Retinal pigment epithelial cell (primary cell): ENCODE results near the gene RHOF.

Experiments used
- DNase-seq: peaks from one replicate; pipeline ENCODE4 v3.0.0-alpha.2; 2010; ENCODE audit warnings: low read depth
- H3K4me3 ChIP-seq: 2 replicates; pipeline ENCODE4 v1.5.1; 2011; ENCODE audit warnings: mild to moderate bottlenecking, low read length, control low read depth, moderate library complexity
- TF ChIP-seq, protein P1 (sequence below): conservative IDR thresholded peaks from 2 replicates; pipeline ENCODE4 v1.5.1; 2011; ENCODE audit warnings: low read depth, low read length, control low read depth, inconsistent platforms

Gene RHOF

DNA sequence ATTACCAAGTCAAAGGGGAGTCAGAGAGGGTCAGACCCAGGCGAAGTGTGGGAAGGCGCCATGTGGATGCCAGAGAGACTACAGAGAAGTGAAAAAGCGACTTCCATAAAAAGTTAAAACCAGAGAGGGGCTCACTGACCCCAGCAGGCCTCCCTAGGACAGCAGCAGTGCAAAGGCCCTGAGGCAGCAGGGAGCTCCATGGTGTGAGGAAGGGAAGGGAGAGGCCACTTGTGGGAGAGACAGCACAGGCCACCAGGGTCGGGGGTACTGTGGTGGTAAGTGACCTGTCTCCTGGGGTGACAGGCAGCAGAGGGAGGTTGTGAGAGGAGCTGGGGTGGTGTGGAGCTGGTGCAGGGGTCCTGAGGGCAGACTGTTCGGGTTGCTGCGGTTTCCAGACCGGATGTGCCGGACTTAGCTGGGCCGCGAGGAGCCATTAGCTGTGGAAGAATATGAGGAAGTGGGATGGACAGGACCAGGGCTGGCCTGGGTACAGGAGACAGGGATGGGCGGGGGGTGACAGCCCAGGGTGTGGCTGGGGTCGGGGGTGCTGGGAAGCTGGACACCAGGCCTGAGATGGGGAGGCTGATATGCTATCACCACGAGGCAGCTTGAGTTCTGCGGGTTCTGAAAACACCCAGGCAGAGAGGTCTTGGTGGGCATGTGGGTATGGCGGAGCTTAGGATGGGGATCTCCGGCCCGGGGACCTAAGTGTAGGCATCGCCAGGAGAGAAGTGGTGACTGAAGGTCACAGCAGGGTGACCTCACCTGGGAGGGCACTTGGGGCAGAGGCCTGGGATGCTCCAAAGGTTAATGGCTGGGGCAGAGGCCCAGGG, 33.0 kb upstream of the RHOF start:
- no peak for DNase-seq
- no peak overlapping the region for H3K4me3 ChIP-seq
- TF ChIP-seq, protein P1, sequence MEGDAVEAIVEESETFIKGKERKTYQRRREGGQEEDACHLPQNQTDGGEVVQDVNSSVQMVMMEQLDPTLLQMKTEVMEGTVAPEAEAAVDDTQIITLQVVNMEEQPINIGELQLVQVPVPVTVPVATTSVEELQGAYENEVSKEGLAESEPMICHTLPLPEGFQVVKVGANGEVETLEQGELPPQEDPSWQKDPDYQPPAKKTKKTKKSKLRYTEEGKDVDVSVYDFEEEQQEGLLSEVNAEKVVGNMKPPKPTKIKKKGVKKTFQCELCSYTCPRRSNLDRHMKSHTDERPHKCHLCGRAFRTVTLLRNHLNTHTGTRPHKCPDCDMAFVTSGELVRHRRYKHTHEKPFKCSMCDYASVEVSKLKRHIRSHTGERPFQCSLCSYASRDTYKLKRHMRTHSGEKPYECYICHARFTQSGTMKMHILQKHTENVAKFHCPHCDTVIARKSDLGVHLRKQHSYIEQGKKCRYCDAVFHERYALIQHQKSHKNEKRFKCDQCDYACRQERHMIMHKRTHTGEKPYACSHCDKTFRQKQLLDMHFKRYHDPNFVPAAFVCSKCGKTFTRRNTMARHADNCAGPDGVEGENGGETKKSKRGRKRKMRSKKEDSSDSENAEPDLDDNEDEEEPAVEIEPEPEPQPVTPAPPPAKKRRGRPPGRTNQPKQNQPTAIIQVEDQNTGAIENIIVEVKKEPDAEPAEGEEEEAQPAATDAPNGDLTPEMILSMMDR, result no peak

DNA sequence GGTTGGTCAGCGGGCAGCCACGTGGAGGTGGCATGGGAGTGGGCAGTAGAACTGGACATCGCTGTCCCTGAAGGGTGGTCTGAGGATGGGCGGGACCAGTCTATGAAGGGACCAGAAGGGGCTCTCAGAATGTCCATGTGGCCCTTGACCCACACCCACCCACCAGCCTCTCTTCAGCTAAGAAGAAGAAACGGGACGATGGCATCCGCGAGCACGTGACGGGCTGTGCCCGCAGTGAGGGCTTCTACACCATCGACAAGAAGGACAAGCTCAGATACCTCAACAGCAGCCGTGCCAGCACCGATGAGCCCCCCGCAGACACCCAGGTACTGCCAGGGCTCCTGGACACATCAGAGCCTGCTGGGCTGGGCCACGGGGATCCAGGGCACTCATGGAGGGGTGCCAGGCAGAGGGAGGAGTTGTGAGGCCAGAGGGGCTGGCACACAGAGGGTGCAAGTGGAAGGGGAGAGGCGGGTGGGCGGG, 31.6 kb upstream of the RHOF start:
- TF ChIP-seq, protein P1, result no peak
- DNase-seq, result no peak
- H3K4me3 ChIP-seq, result no peak overlapping the region

DNA sequence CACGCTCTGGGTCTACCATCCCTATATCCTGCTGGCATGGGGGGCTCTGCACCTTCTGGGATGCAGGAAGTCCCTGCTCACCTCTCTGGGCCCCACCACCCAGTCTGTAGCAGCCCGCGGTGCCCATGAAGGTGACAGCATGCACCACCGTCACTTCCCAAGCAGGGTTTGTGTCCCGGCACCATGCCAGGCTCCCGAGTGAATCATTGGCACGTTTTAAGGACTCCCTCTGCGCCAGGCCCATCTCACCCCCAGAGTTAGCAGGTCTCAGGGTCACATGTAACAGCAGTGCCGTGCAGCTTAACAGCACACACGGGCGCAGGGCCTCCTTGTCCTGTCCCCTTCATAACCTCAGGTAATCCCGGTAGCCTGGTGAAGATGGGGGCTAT, 30.2 kb upstream of the RHOF start:
- H3K4me3 ChIP-seq, result no peak overlapping the region
- TF ChIP-seq, protein P1, result no peak
- DNase-seq, result no peak

DNA sequence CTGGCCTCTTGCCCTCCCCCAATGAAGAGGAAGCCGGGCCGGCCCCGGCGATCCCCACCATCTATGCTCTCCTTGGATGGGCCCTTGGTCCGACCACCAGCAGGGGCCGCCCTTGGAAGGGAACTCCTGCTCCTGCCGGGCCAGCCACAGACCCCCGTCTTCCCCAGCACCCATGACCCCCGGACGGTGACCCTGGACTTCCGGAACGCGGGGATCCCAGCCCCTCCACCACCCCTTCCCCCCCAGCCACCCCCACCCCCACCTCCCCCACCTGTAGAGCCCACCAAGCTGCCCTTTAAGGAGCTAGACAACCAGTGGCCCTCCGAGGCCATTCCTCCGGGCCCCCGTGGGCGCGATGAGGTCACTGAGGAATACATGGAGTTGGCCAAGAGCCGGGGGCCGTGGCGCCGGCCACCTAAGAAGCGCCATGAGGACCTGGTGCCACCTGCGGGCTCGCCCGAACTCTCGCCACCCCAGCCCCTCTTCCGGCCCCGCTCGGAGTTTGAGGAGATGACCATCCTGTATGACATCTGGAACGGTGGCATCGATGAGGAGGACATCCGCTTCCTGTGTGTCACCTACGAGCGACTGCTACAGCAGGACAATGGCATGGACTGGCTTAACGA, 29.7 kb upstream of the RHOF start:
- DNase-seq, result no peak
- TF ChIP-seq, protein P1, result peak; percentile 36
- no peak overlapping the region for H3K4me3 ChIP-seq

DNA sequence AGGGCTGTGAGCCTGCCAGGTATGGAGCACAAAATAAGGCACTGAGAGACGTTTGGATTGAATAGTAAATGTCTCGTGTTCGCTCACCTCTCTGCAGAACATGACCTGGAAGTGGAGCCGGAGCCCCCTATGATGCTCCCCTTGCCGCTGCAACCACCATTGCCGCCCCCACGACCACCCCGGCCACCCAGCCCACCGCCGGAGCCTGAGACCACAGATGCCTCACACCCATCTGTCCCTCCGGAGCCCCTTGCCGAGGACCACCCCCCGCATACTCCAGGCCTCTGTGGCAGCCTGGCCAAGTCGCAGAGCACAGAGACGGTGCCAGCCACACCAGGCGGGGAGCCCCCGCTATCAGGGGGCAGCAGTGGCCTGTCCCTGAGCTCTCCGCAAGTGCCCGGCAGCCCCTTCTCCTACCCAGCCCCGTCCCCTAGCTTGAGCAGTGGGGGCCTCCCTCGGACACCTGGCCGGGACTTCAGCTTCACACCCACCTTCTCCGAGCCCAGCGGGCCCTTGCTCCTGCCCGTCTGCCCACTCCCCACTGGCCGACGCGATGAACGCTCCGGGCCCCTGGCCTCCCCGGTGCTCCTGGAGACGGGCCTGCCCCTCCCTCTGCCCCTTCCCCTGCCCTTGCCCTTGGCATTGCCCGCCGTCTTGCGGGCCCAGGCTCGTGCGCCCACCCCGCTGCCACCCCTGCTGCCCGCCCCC, 29.1 kb upstream of the RHOF start:
- no peak for DNase-seq
- no peak overlapping the region for H3K4me3 ChIP-seq
- TF ChIP-seq, protein P1, result no peak

DNA sequence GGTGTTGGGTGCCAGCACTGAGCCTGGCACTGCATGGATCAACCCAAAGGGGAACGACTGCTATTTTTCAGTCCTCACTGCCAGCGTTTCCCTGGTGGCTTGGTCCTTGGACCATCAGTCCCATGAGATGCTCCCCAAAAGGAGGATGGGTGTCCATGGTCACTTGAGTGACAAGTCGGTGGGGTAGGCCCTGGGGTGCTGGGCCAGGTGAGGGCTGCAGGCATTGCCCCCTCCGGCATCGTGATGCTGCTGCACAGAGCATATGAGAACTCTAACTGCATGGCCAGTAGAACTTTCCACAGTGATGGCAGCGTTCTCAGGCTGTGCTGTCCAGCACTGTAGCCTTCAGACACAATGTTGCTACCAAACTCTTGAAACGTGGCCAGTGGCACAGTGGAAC, 26.6 kb upstream of the RHOF start:
- TF ChIP-seq, protein P1, result no peak
- DNase-seq, result no peak
- no peak overlapping the region for H3K4me3 ChIP-seq
